Liver (tissue), 9 donors: ENCODE measurements around the gene FBN1. TPM values are rescaled to one million over a fixed set of nuclear protein-coding genes. Genes with fewer than 3 reads are reported as not detected.

Experiments used
- DNase-seq: peaks from one replicate; pipeline ENCODE4 v3.0.0-alpha.2; 2017; ENCODE audit warnings: low spot score
- H3K27ac ChIP-seq, 2 donors: one replicate each; pipeline ENCODE4 v1.7.0; 2013; ENCODE audit warnings: inconsistent platforms in 2 of 2, low read length in 2 of 2, control low read depth in 1 of 2, low read depth in 1 of 2, mild to moderate bottlenecking in 1 of 2
- H3K27me3 ChIP-seq, 4 donors: one replicate each; pipeline versions ENCODE4 v1.6.1 to v1.7.0; 2013; ENCODE audit warnings: low read length in 3 of 4, inconsistent platforms in 1 of 4, mild to moderate bottlenecking in 1 of 4, moderate library complexity in 1 of 4; ENCODE audit not compliant: control insufficient read depth in 4 of 4, insufficient read depth in 4 of 4
- H3K36me3 ChIP-seq, 4 donors: one replicate each; pipeline versions ENCODE4 v1.6.1 to v1.7.0; 2013; ENCODE audit warnings: low read length in 3 of 4, mild to moderate bottlenecking in 3 of 4, low read depth in 1 of 4, moderate library complexity in 1 of 4; ENCODE audit not compliant: control insufficient read depth in 4 of 4, insufficient read depth in 3 of 4
- H3K4me1 ChIP-seq, 4 donors: one replicate each; pipeline versions ENCODE4 v1.6.1 to v1.7.0; 2013; ENCODE audit warnings: low read length in 3 of 4, mild to moderate bottlenecking in 3 of 4, moderate library complexity in 1 of 4; ENCODE audit not compliant: control insufficient read depth in 4 of 4, insufficient read depth in 4 of 4
- H3K4me3 ChIP-seq, 3 donors: one replicate each; pipeline versions ENCODE4 v1.6.1 to v1.7.0; 2013; ENCODE audit warnings: low read length in 3 of 3, control low read depth in 1 of 3, low read depth in 1 of 3, mild to moderate bottlenecking in 1 of 3
- H3K9ac ChIP-seq, 2 donors: one replicate each; pipeline ENCODE4 v1.7.0; 2013; ENCODE audit warnings: low read length in 2 of 2, mild to moderate bottlenecking in 2 of 2, moderate library complexity in 2 of 2, control low read depth in 1 of 2, low read depth in 1 of 2
- H3K9me3 ChIP-seq, 4 donors: one replicate each; pipeline versions ENCODE4 v1.6.1 to v1.7.0; 2013; ENCODE audit warnings: low read length in 3 of 4; ENCODE audit not compliant: control insufficient read depth in 4 of 4
- EGR1 ChIP-seq, 2 donors: IDR thresholded peaks; 2 replicates each; pipeline ENCODE4 v1.6.1; 2016 to 2018; ENCODE audit warnings: antibody characterized with exemption in 2 of 2, low read depth in 2 of 2
- HNF4A ChIP-seq, 2 donors: conservative IDR thresholded peaks; 2 replicates each; pipeline ENCODE4 v1.6.1; 2016; ENCODE audit warnings: antibody characterized with exemption in 2 of 2, mild to moderate bottlenecking in 2 of 2
- HNF4G ChIP-seq: IDR thresholded peaks from 2 replicates; pipeline ENCODE4 v1.6.1; 2016; ENCODE audit warnings: antibody characterized with exemption
- JUND ChIP-seq, 2 donors: IDR thresholded peaks; 2 replicates each; pipeline ENCODE4 v1.6.1; 2016; ENCODE audit warnings: antibody characterized with exemption in 2 of 2
- NR2F2 ChIP-seq: IDR thresholded peaks from 2 replicates; pipeline ENCODE4 v1.6.1; 2016; ENCODE audit warnings: antibody characterized with exemption
- RAD21 ChIP-seq, 2 donors: IDR thresholded peaks; 2 replicates each; pipeline ENCODE4 v1.6.1; 2016; ENCODE audit warnings: antibody characterized with exemption in 2 of 2, mild to moderate bottlenecking in 2 of 2
- RXRA ChIP-seq, 2 donors: IDR thresholded peaks; 2 replicates each; pipeline ENCODE4 v1.6.1; 2017 to 2018; ENCODE audit warnings: antibody characterized with exemption in 2 of 2, mild to moderate bottlenecking in 1 of 2
- SP1 ChIP-seq: IDR thresholded peaks from 2 replicates; pipeline ENCODE4 v1.6.1; 2018; ENCODE audit warnings: antibody characterized with exemption, mild to moderate bottlenecking
- TAF1 ChIP-seq: conservative IDR thresholded peaks from 2 replicates; pipeline ENCODE4 v1.6.1; 2016; ENCODE audit warnings: antibody characterized with exemption, mild to moderate bottlenecking
- YY1 ChIP-seq: IDR thresholded peaks from 2 replicates; pipeline ENCODE4 v1.6.1; 2016; ENCODE audit warnings: antibody characterized with exemption, mild to moderate bottlenecking
- WGBS: extraction: QIAGEN DNeasy Blood & Tissue Kit; methylation state at CpG from one replicate; pipeline ENCODE4 v1.1.7; 2013; 5-methylcytosine and 5-hydroxymethylcytosine counted together
- polyA plus RNA-seq, 2 donors: library from polyadenylated mRNA; stranded (reverse) in 1 of 2; unstranded in 1 of 2; fragments of 200-250 nt in 1 of 2; fragments of >200 nt in 1 of 2; fragmentation: Nextera tagmentation in 1 of 2; extraction: Ambion mirVana in 1 of 2; gene quantifications; one replicate each; pipeline versions ENCODE4 v1.2.1 to v1.2.3, GENCODE V29; 2013 to 2015
- total RNA-seq, 2 donors: library from RNA; depleted of rRNA; stranded (reverse); fragments of >200 nt; gene quantifications; one replicate each; pipeline ENCODE4 v1.2.3, GENCODE V29; 2014
- TF ChIP-seq, protein P1 (sequence below): IDR thresholded peaks from 2 replicates; pipeline ENCODE4 v1.6.1; 2016; ENCODE audit warnings: antibody characterized with exemption
- TF ChIP-seq, protein P2 (sequence below): IDR thresholded peaks from 2 replicates; pipeline ENCODE4 v1.6.1; 2016; ENCODE audit warnings: antibody characterized with exemption
- TF ChIP-seq, protein P3 (sequence below): IDR thresholded peaks from 2 replicates; pipeline ENCODE4 v1.6.1; 2016; ENCODE audit warnings: antibody characterized with exemption
- TF ChIP-seq, protein P4 (sequence below): fragments of 150-350 bp; IDR thresholded peaks from 2 replicates; pipeline ENCODE4 v1.5.1; 2017; ENCODE audit warnings: improper control_type of control experiment, low read depth, low read length; ENCODE audit not compliant: missing input control
- TF ChIP-seq, protein P5 (sequence below): IDR thresholded peaks from 2 replicates; pipeline ENCODE4 v1.6.1; 2016; ENCODE audit warnings: antibody characterized with exemption, mild to moderate bottlenecking
- donor health status: healthy.
- donor health status: healthy.
- donor health status: healthy.
- donor health status: healthy.
- donor health status: healthy.

The FBN1 gene
- total and polyA plus RNA-seq, 4 donors, result 1.3 to 20.1 (median 12.4) TPM

DNA sequence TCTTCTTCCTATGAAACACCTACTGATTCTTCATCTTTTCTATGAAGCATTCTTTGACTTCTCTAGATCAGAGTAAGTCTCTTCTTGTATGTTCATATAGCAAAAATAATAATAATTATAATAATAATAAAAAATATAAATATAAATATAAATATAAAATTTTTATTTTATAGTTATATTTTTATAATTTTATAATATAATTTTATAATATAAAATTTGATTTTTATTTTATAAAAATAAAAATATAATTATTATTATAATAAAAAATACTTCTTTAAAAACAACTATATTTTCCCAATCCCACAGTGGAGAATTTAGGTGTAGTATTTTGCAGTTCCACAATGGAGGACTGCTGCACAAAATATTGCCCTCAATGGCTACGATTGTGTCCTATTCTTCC lies 279.9 kb downstream of the FBN1 start:
- 83% methylated on average over 1 of the region's 1 CpG for WGBS
- Histone ChIP-seq H3K9ac (no peak overlapping the region), H3K27me3 (no peaks in the 10 kb centered on the region), H3K9me3 (no peaks in the 10 kb centered on the region), H3K27ac (no peak overlapping the region), H3K4me1 (no peaks in the 10 kb centered on the region), H3K4me3 (no peak overlapping the region), H3K36me3 (no peaks in the 10 kb centered on the region)
- no peak for DNase-seq
- no peak for TF ChIP-seq HNF4A (conservative IDR thresholded peaks at IDR 0.05)
- TF ChIP-seq, protein P1, sequence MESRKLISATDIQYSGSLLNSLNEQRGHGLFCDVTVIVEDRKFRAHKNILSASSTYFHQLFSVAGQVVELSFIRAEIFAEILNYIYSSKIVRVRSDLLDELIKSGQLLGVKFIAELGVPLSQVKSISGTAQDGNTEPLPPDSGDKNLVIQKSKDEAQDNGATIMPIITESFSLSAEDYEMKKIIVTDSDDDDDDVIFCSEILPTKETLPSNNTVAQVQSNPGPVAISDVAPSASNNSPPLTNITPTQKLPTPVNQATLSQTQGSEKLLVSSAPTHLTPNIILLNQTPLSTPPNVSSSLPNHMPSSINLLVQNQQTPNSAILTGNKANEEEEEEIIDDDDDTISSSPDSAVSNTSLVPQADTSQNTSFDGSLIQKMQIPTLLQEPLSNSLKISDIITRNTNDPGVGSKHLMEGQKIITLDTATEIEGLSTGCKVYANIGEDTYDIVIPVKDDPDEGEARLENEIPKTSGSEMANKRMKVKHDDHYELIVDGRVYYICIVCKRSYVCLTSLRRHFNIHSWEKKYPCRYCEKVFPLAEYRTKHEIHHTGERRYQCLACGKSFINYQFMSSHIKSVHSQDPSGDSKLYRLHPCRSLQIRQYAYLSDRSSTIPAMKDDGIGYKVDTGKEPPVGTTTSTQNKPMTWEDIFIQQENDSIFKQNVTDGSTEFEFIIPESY, result no peak

DNA sequence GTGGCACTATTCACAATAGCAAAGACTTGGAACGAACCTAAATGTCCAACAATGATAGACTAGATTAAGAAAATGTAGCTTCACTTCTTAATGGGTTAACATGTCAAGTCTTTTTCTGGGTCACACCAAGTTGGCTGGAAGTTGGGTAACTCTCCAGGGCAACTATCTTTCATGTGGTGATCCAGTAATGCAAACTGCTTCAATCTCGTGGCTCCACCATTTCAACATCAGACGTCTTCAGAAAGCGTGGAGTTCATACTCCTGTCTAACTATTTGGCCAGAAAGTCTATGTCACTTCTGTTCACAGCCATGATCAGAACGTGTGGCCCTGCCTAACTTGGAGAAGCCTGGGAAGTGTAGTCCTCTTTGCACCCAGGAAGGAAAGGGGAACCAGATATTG lies 282.0 kb downstream of the FBN1 start:
- H3K4me3 ChIP-seq, result no peak overlapping the region
- 56% methylated on average over 5 of the region's 5 CpGs for WGBS
- DNase-seq, result no peak
- H3K27ac ChIP-seq, result no peak overlapping the region
- no peaks in the 10 kb centered on the region for H3K36me3 ChIP-seq
- H3K9ac ChIP-seq, result no peak overlapping the region
- no peaks in the 10 kb centered on the region for H3K27me3 ChIP-seq
- H3K4me1 ChIP-seq, result no peaks in the 10 kb centered on the region
- H3K9me3 ChIP-seq, result no peaks in the 10 kb centered on the region
- TF ChIP-seq EGR1 (IDR thresholded peaks at IDR 0.05; ENCODE audit: low read depth in 2 of 2), result no peak
- TF ChIP-seq, protein P2, sequence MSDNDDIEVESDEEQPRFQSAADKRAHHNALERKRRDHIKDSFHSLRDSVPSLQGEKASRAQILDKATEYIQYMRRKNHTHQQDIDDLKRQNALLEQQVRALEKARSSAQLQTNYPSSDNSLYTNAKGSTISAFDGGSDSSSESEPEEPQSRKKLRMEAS, result no peak
- TF ChIP-seq, protein P3, sequence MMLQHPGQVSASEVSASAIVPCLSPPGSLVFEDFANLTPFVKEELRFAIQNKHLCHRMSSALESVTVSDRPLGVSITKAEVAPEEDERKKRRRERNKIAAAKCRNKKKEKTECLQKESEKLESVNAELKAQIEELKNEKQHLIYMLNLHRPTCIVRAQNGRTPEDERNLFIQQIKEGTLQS, result no peak
- TF ChIP-seq NR2F2, result no peak
- TF ChIP-seq HNF4G, result no peak

DNA sequence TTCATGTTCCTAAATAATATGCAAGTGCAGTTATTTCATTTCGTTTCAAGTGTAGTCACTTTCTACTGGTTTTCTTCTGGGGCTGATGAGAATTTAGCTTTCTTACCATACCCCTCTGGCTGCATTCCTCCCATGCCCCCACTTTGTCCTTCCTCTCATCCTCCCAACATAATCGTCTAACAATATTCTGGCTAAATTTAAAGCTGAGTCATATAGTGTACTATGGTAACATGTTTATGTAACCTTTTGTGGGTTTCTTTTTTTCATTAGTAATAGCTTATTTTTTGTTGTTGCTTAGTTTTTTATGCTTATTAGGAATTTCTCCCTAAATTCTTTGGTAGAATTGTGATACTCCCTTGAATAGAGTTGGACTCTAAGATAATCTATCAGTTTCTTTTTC lies 283.8 kb downstream of the FBN1 start:
- no peaks in the 10 kb centered on the region for H3K9me3 ChIP-seq
- no peak for DNase-seq
- H3K4me3 ChIP-seq, result no peak overlapping the region
- TF ChIP-seq EGR1 (IDR thresholded peaks at IDR 0.05; ENCODE audit: low read depth in 2 of 2) (no peak), YY1 (no peak), RXRA (IDR thresholded peaks at IDR 0.05) (no peak), HNF4A (conservative IDR thresholded peaks at IDR 0.05) (no peak), JUND (IDR thresholded peaks at IDR 0.05) (no peak), RAD21 (IDR thresholded peaks at IDR 0.05) (no peak), TAF1 (no peak), HNF4G (no peak), NR2F2 (no peak), SP1 (no peak)
- TF ChIP-seq, protein P2, result no peak
- TF ChIP-seq, protein P4, sequence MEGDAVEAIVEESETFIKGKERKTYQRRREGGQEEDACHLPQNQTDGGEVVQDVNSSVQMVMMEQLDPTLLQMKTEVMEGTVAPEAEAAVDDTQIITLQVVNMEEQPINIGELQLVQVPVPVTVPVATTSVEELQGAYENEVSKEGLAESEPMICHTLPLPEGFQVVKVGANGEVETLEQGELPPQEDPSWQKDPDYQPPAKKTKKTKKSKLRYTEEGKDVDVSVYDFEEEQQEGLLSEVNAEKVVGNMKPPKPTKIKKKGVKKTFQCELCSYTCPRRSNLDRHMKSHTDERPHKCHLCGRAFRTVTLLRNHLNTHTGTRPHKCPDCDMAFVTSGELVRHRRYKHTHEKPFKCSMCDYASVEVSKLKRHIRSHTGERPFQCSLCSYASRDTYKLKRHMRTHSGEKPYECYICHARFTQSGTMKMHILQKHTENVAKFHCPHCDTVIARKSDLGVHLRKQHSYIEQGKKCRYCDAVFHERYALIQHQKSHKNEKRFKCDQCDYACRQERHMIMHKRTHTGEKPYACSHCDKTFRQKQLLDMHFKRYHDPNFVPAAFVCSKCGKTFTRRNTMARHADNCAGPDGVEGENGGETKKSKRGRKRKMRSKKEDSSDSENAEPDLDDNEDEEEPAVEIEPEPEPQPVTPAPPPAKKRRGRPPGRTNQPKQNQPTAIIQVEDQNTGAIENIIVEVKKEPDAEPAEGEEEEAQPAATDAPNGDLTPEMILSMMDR, result no peak
- TF ChIP-seq, protein P5, sequence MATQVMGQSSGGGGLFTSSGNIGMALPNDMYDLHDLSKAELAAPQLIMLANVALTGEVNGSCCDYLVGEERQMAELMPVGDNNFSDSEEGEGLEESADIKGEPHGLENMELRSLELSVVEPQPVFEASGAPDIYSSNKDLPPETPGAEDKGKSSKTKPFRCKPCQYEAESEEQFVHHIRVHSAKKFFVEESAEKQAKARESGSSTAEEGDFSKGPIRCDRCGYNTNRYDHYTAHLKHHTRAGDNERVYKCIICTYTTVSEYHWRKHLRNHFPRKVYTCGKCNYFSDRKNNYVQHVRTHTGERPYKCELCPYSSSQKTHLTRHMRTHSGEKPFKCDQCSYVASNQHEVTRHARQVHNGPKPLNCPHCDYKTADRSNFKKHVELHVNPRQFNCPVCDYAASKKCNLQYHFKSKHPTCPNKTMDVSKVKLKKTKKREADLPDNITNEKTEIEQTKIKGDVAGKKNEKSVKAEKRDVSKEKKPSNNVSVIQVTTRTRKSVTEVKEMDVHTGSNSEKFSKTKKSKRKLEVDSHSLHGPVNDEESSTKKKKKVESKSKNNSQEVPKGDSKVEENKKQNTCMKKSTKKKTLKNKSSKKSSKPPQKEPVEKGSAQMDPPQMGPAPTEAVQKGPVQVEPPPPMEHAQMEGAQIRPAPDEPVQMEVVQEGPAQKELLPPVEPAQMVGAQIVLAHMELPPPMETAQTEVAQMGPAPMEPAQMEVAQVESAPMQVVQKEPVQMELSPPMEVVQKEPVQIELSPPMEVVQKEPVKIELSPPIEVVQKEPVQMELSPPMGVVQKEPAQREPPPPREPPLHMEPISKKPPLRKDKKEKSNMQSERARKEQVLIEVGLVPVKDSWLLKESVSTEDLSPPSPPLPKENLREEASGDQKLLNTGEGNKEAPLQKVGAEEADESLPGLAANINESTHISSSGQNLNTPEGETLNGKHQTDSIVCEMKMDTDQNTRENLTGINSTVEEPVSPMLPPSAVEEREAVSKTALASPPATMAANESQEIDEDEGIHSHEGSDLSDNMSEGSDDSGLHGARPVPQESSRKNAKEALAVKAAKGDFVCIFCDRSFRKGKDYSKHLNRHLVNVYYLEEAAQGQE, result no peak
- no peak overlapping the region for H3K27ac ChIP-seq
- H3K27me3 ChIP-seq, result no peaks in the 10 kb centered on the region
- H3K9ac ChIP-seq, result no peak overlapping the region
- 86% methylated on average over 2 of the region's 2 CpGs for WGBS
- no peaks in the 10 kb centered on the region for H3K36me3 ChIP-seq
- peaks cover 0 to 3% (median 1%) of the 10 kb centered on the region in 4 donors for H3K4me1 ChIP-seq
